ENCODE data around the gene KRT7.
A peak's percentile ranks its signal among the peaks of the same experiment; 100 is the strongest.
"Not testable (repeated sequence)": the region's sequence is repeated elsewhere in the genome, so short reads cannot be mapped to it uniquely, and the experiment has no call there.

The KRT7 gene

GRCh38 chr12:52231305-52232202 is 1.5 kb upstream of the KRT7 start:
- no peak for DNase-seq

DNA sequence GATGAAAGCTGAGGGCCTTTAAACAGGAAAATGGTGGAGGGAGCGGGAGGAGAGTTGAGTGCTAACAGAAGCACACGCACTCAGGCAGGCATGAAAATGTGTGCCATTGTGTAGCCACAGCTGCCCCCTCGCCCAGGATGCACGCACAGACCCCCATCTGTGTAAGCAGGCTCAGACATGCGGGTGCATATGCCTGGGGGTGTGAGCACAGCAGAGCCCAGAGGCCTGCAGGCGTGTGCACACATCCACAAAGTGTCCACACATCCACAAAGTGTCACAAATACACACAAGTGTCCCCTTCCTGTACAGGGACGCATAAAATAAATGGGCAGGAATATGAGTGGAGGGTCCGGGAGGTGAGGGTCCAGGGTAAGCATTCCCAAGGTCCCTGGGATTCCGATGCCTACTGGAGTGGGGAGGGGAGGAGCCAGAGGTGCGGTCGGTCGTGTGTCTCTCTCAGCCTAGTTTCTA is 805 bp upstream of the KRT7 start:
- DNase-seq, result no peak

- DNase-seq, result no peak
Observed at GRCh38 chr12:52233462-52234207, 592 bp downstream of the KRT7 start.

- DNase-seq, result no peak
Observed at GRCh38 chr12:52234223-52234810, 1.3 kb downstream of the KRT7 start.

GRCh38 chr12:52235001-52235764 is 2.1 kb downstream of the KRT7 start:
- no peak for DNase-seq

DNA sequence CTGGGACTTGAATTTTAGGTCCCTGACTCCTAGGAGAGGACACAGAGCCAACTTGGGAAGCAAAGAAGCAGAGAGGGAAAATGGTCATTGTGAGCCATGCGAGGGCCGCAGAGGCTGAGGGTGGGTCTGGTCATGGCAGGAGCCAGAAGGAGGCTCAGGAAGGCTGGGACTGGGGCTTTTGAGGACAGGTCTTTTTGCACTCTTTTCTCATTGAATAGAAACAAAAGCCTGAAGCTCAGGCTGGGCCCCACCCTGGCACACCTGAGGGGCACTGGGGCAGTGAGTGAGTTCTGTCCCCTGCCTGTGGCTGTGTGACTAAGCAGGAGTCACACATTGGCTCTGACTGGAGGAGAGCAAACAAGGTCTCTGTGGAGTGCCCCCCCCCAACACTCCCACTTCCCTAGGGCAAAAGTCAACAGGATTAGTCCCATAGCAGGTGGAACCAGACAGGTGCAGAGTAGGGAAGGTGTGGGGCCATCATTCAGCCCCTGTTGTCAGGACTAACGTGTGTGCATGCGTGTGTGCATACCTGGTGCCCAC is 2.8 kb downstream of the KRT7 start:
- peak; percentile 85 for DNase-seq

DNA sequence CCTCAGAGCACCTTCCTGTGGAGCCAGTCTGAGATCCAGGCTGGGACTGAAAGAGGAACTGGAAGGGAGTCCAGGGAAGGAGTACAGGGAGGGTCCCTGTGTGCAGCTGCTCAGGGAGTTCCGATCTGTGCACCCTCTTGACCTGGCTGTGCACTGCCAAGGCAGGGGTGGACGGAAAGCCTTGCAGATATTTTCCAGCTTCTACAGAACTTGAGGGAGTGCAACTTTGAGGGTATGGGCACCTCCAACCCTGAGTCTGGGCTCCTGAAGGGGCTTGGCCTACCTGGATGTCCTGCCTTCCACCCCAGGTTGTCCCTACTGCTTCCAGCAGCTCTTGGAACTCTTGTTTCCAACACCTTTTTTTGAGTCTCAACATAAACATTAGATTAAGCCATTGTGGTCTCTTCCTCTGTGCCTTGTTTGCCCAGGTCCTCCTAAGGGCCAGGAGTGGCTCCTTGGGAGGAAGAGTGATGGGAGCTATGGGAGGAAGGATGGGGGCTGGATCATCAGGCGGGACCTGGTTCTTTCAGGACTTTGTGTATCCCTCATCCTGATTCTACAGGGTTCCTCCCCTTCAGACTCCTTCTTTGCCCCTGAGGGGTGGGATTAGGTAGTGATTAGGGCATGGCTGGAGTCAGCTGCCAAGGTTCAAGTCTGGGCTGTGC is 3.5 kb downstream of the KRT7 start:
- DNase-seq, result no peak

DNA sequence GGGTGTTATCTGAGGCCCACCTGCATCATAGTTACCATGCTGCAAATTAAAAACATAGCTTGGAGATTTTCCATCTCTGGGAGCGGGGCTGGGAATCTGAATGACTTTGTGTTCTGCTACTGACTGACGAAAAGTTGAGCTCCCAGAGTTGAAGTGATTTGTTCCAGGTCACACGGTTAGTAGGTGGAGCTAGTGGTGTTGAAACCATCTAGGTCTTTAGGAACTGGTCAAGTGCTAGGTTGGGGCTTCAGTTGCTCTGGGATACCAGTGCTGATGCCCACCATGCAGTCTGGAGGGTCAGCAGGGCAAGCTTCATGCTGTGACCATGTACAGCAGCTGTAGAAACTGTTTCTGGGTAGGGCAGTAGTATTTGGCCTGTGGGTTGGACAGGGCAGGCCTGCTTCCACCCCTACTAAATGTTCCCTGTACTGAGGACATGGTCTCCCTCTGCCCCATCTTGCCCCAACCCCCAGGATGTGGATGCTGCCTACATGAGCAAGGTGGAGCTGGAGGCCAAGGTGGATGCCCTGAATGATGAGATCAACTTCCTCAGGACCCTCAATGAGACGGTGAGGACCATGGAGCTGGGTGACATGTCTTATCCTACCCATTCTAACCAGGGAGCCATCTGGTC is 5.3 kb downstream of the KRT7 start:
- DNase-seq, result no peak

DNA sequence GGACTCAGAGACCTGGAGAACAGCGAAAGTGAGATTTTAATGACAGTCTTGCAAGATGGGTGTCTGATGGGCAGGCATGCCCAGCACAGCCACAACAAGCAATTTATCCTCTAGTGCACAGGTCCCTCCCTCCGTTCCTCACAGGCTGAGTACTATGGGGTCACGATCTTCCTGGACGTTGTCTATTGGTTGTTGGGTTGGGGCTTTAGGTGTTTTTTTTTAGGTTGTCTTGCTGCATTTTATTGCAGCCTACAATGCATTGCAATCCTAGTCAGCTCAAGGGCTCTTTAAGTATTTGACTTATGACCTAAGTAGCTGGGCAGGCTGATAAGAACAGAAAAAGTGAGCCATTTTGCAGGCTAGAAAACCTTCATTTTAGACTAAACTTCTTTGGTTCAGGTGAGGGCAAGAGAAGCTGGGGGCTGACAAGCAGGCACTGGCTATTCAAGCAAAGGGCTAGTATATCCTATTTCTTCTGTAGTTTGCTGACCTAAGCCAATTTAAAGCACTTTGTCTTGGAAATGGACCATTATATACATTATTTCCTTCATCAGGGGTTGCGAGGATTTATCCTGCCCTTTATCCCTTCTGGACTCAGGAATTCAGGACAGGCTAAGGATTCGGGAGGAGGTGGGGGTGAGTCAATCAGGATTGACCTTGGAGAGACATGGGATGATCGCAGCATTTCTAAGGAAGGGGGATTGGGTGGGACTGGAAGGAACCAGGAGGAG is 6.0 kb downstream of the KRT7 start:
- no peak for DNase-seq

GRCh38 chr12:52239767-52240166 is 6.7 kb downstream of the KRT7 start:
- no peak for DNase-seq

DNA sequence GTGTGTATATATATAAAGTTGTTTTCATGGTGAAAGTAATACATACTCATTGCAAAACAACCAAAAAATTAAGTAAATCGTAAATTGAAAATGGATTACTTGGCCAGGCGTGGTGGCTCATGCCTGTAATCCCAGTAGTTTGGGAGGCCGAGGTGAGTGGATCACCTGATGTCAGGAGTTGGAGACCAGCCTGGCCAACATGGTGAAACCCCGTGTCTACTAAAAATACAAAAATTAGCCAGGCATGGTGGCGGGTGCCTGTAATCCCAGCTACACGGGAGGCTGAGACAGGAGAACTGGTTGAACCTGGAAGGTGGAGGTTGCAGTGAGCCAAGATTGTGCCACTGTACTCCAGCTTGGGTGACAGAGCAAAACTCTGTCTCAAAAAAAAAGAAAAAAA is 7.2 kb downstream of the KRT7 start:
- not testable (repeated sequence) for DNase-seq

GRCh38 chr12:52241205-52241842 is 8.3 kb downstream of the KRT7 start:
- no peak for DNase-seq

DNA sequence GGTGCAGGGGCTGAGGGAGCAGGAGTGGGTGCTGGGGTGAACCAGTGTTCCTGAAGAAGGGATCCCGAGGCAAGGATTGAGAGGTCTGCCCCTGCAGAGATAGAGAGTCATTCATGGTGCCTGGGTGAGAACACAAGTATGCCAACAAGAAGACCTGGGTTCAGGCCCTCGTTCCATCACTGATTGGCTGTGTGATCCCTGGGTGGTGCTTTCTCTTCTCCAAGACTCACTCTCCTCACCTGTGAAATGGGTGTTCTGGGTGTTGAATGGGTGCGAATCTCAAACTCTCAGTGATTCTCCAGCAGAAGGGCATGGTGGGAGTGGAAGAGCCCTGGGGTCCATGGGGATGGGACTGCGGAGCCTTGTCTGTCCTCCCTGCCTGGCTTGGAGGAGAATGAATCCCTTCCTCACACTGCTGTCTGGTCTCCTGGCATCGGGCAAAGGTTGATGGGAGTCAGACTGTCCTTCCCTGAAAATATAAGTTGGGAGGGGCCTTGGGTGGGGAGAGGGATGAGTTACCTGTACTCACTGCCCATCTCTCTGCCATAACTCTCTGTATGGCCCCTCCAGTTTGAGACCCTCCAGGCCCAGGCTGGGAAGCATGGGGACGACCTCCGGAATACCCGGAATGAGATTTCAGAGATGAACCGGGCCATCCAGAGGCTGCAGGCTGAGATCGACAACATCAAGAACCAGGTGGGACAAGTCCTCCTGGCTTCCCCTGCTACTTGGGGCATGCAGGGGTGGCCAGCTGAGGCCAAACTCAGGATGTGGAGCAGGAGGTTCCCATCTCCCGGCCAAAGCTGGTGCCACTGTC is 9.6 kb downstream of the KRT7 start:
- DNase-seq, result no peak

GRCh38 chr12:52243259-52243855 is 10.3 kb downstream of the KRT7 start:
- no peak for DNase-seq

GRCh38 chr12:52243856-52244614 is 11.0 kb downstream of the KRT7 start:
- peak; percentile 88 for DNase-seq

DNA sequence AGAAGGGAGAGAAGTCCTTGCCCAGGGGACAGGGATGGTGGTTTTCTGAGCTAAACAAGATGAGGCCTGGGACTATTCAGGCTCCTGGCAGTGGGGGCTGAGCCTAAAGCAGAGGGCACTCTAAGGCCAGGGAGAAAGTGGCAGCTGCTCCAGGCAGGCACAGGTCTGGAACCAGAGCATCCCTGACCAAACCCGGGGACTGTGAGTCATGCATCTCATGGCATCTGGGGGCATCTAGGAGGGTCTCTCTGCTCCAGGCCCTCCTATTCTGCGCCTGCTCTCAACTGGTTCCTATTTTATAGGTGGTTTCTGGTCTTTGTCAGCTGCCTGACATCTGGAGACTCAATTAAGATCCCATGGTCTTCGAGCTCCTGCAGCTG is 11.6 kb downstream of the KRT7 start:
- DNase-seq, result no peak

DNA sequence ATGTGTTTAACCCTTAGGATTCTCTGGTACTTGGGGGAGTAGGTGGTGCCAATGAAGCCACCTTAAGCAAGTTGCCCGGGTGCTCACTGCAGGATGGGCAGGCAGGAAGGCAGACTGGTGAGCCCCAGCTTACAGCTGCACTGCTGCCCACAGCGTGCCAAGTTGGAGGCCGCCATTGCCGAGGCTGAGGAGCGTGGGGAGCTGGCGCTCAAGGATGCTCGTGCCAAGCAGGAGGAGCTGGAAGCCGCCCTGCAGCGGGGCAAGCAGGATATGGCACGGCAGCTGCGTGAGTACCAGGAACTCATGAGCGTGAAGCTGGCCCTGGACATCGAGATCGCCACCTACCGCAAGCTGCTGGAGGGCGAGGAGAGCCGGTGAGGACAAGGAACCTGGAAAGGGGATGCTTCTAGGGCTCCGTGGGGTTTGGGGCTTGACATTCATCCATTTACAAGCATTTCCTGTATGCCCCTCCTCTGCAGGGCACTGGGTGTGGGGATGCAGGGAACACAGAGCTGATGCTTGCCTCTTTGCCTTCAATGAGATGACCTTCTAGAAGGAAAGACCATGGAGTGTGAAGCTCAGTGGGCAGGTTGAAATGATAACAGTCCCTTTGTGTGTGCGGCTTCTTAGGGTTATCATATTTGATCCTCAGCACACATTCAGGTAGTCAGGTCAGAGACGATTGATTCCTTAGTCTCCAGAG is 12.4 kb downstream of the KRT7 start:
- peak; percentile 41 for DNase-seq
